NCI-H510A treated with DMSO at 0.1 percent for 48 hours (cell line): ENCODE data around the gene RASA4B.
"Not testable (repeated sequence)": the region's sequence is repeated elsewhere in the genome, so short reads cannot be mapped to it uniquely, and the experiment has no call there.

Experiments
- DNase-seq: peaks from one replicate; lab custom pipeline; 2025; lab: John Stamatoyannopoulos, UW

The RASA4B gene

GRCh38 chr7:102511860-102512522 lies 5.6 kb downstream of the RASA4B start:
- DNase-seq = not testable (repeated sequence)

GRCh38 chr7:102510575-102510974 lies 7.0 kb downstream of the RASA4B start:
- not testable (repeated sequence) for DNase-seq

DNA sequence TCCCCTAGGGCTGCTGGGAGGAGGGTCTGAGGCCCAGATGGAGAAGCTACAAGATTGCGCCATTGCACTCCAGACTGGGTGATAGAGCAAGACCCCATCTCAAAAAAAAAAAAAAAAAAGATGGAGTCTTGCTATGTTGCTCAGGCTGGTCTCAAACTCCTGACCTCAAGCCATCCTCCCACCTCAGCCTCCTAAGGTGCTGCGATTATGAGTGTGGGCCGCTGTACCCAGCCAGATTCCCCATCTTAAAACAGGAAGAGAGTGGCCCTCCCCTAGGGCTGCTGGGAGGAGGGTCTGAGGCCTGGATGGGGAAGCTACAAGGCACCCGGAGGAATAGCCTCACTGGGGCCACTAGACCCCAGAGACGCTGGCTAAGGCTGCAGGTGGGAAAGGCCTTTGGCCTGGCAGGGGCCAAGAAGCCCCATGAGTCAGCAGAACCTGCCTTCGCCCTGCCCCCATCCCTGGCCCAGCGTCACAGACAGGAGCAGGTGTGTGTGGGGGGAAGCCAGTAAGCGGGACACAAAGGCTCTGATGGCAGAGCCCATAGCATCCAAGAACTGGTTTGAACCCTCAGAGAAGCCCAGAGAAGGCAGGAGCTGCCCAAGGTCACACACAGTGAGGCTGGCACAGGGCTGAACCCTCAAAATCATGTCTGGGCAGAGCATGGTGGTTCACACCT lies 10.0 kb downstream of the RASA4B start:
- DNase-seq = not testable (repeated sequence)

GRCh38 chr7:102505298-102506185 lies 12.0 kb downstream of the RASA4B start:
- DNase-seq = not testable (repeated sequence)

DNA sequence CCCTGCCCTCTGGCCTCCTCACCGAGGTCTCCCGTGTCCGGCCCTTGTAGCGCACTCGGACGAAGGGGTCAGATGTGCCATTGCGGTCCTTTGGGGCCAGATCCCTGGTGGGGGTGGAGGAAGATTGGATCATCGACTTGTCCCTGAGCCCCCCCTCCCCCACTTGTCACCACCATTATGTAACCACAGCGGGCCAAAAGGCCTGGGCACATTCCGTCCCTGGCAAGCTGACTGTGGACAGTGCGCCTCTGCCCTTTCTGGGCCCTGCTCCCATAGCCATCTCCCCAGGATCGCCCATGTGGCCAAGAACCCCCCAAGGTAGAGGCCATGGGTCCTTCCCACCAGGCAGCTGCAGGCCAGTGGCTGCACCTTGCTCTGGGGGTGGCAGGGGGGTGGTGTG lies 14.4 kb downstream of the RASA4B start:
- DNase-seq = not testable (repeated sequence)

DNA sequence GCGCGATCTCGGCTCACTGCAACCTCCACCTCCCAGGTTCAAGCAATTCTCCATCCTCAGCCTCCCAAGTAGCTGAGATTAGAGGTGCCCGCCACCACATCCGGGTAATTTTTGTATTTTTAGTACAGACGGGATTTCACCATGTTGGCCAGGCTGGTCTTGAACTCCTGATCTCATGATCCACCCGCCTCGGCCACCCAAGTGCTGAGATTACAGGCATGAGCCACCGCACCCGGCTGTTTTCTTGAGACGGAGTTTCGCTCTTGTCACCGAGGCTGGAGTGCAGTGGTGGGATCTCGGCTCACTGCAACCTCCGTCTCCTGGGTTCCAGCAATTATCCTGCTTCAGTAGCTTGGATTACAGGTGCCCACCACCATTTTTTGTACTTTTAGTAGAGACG lies 19.3 kb downstream of the RASA4B start:
- not testable (repeated sequence) for DNase-seq

GRCh38 chr7:102497308-102497707 lies 20.3 kb downstream of the RASA4B start:
- DNase-seq = not testable (repeated sequence)

DNA sequence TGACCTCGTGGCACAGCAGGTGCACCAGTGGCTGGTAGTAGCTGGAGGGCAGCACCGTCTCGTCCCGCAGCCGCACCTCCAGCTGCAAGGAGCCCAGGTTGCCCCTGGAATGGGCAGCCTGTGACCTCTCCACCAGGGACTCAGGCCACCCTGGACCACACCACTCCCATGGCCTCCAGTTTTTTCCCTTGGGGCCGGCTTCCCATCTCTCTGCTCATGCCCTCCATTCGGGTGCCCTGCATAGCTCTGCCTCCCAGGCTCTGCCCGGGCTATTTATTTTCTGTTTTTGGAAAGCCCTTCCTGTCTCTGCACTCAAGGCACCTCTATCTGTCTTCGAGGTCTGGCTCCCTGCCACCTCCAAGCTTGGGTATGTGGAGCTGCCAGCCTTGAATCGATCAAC lies 20.7 kb downstream of the RASA4B start:
- DNase-seq = not testable (repeated sequence)

GRCh38 chr7:102494473-102495149 lies 23.0 kb downstream of the RASA4B start:
- DNase-seq = not testable (repeated sequence)

GRCh38 chr7:102494026-102494425 lies 23.6 kb downstream of the RASA4B start:
- not testable (repeated sequence) for DNase-seq

- DNase-seq = not testable (repeated sequence)
Observed at GRCh38 chr7:102493220-102493935, 24.2 kb downstream of the RASA4B start.

DNA sequence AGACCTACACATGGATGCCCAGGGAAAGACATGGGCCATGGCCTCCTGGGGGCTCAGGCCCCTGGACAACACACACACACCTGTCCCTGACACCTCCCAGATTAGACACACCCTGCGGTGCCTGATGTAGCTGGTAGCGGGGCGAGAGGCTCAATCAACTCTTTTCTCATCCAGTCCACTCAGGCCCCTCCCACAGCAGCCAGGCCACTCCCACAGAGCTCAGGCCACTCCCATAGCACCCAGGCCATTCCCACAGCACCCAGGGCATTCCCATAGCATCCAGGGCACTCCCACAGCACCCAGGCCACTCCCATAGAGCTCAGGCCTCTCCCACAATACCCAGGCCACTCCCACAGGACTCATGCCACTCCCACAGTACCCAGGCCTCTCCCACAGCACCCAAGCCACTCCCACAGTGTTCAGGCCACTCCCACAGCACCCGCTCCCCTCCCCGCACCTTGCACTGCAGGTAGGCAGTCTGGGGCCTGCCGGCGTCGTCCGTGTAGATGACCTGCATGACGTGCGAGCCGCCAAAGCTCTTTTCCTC lies 27.0 kb downstream of the RASA4B start:
- not testable (repeated sequence) for DNase-seq

DNA sequence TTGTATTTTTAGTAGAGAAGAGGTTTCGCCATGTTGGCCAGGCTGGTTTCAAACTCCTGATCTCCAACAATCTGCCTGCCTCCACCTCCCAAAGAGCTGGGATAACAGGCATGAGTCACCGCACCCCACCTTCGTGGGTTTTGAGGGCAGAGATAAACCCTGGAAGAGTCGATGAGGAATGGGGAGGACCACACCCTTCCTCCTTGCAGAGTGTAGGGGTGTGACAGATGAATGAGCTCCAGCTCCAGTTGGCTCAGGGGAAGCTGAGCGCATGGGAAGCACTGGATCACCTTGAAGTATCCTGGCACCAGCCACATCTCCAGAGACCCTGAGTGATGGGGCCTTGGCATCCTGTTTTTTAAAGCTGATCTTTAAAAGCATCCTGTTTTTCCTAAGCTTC lies 33.3 kb downstream of the RASA4B start:
- DNase-seq = not testable (repeated sequence)

DNA sequence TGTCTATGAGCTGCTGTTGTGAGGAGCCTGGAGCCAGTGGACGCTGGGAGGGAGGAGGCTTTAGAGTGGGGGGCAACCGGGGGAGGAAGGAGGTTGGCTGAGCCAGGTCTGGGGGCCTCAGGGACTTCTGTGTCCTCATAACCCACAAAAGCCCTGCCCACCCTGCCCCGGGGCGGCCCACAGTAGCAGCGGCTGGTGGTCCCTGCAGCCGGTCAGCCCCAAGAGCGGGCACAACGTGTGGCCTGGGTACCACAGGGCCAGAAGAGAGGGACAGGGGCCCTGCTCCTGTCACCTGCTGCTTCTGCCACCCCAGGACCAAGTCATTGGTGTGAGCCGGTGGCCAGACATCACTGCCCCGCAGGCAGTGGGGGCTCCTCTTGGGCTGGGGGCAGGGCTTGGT lies 35.6 kb downstream of the RASA4B start:
- not testable (repeated sequence) for DNase-seq

GRCh38 chr7:102479982-102480637 lies 37.5 kb downstream of the RASA4B start:
- not testable (repeated sequence) for DNase-seq

DNA sequence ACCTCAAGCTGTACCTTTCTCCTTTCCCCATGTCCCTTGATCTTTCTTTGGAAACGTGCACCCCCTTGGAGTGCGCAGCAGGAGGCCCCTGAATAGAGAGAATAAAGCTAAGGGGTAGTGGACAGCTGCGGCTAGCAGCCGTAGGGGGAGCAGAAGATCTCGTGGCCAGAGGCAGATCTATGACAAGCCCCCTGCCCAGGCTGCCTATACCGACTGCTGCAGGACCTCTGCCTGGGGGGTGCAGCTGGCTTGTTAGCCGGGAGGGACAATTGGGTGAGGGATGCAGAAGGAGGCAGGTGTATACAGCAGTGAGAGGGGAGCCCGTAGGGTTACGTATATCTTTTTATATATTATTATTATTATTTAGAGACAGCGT lies 38.4 kb downstream of the RASA4B start:
- not testable (repeated sequence) for DNase-seq

DNA sequence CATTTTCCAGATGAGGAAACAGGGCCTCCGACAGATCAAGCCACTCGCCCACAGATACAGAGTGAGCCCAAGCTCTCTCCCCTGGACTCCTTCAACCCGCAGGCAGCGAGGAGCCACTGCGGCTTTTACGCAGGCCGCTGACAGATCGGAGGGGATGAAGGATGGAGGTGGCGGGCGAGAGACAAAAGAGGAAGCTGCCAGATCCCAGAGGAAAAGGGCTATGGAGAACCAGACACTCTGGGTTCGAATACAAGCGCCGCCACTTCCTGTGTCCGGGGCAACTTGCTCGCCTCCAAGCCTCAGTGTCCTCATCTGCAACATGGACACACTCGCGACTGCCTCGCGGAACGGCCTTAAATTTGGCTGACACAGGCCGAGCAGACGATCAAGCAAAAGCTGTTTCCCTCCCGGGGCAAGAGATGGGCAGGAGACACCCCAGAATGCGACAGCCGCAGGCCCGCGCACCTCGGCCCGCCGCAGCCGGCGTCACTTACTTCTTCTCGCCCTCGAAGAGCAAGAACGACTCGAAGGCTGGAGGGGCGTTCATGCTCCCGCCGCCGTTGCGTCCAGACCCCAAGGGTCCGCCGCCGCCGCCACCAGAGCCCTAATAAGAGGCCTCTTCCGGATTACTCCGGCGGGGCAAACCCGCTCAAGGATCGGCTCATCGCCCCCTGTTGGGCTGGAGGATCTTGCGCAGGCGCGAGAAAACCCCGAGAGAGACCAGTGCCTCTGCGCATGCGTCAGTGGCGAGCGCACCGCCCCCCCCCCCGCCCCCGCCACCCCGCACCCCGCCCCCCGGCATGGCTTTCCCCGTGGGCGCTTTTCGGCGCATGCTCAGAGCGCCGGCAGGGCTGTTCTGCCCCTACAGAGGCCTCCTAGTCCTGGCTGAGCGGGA lies 39.0 kb downstream of the RASA4B start, which contains the start of gene POLR2J:
TSS of gene POLR2J (minus strand) at position 609 of the 895 bp plus-strand sequence. CDS start at position 547, 62 bp downstream.
- not testable (repeated sequence) for DNase-seq

DNA sequence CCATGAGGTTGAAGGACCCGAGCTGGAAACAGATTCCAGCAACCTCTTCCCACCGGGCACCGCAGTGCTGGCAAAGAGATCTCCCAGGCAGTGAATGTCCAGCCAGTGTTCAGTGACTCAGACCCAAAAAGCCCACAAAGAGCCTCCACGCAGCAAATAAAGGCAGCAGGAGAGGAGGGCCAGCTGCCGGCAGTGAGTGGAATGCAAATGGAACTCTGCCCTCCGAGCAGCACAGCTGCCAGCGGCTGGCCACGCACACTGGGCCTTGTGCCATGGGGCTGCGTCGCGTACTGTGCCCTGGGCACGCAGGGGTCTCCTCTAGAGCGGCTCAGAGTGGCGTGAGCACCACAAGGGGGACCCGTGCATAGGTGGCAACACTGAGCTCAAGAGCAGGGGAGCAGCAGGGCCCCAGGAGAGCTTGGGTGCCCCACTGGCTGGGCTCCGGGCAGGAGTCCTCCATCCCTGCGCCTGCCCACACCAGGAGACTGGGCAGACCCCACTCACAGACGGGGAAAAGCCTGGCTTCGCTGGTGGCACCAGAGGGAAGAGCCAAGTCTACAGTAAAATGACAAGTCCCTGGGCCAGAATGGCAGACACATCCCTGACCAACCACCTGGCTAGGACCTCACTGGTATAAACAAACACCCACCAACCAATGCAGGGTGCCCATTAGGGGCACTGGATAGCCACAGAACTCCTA lies 42.7 kb downstream of the RASA4B start:
- not testable (repeated sequence) for DNase-seq

DNA sequence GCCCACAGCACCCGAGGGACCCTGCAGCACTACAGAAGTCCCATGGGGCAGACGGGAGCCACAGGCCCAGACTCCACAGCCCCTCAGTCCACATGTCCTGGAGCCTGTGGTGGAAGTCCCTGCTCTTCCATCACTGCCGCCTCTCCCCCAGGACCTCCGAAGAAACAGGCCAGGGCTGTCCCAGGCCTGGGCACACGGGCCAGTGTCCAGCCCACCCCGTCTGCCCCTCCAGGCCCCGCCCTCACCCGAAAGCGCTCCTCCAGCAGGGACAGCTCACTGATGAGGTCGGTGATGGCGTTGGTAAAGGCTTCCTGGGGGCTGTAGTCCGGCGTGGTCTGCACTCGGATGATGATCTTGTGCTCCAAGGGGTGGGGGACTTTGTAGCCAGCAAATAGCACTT lies 43.5 kb downstream of the RASA4B start:
- not testable (repeated sequence) for DNase-seq
